GM18867 (cell line): ENCODE results near the gene CD177.
"Not testable (repeated sequence)": the region's sequence is repeated elsewhere in the genome, so short reads cannot be mapped to it uniquely, and the experiment has no call there.

ENCODE experiments used
- ATAC-seq: cut with Tn5 transposase; IDR thresholded peaks from one replicate; pipeline ENCODE4 v1.9.1; 2021; ENCODE audit warnings: mild to moderate bottlenecking, moderate library complexity; ENCODE audit not compliant: unreplicated experiment

Gene CD177

DNA sequence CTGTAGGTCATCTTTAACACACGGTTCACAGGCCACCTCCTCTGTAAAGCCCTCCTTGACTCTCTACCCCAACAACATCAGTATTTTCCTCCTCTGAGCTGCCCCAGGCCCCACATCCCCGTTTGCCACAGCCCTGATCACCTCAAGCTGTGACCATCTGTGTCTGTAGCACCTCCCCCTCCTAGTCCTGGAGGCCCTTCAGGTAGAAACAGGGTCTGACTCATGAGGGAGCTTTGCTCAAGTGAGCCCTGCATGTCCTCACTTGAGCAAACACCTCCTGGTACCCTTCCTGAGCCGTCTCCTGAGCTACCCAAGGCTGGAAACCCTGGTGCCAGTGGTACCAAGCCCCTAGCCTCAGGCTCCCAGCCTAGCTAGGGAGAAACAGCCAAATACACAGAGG lies 24.1 kb downstream of the CD177 start:
- not testable (repeated sequence) for ATAC-seq

DNA sequence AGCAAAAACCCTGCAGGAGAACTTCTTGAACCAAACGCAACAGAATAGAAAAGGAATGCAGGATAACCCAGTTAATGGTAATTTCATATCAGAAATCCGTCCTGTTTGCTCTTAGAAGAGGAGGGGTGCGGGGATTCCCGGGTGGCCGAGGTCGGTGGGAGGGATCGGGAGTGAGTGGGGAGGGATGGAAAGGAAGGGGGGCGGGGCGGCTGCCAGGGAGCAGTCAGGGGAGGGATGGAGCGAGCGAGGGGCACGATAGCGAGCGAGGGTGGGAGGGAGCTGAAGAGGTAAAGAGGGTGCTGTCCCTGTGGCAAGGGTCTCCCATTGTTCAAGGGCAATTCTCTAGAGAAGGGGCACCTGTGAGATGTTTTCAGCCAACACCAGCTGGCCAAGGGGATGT lies 26.5 kb downstream of the CD177 start:
- ATAC-seq: no peak

DNA sequence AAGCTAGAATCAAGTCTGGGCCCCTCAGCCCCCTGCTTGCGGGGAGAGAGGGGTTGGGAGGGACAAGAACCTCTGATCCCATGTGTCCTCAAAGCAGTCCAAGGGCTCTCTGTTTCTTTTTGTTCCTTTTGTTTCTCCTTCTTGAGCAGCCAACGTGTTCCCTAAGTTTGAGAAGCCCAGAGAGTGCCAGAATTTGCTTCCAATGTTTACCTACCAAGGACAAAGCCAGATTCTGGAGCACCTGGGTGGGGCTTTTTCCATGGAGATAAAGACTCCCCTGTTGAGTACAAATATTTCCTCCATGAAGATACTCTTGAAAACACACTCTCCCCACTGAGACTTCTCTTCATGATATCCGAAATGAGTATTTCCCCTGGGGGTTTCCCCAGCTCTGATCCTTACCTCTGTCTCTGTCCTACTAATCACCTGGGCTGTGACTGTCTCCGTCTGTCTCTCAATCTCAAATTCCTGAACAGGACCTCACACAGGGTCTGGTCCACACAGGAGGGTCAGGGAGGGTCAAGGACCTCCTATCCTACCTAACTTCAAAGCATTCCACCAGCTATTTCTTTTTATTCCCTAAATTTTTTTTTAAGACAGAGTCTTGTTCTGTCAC lies 27.4 kb downstream of the CD177 start:
- no peak for ATAC-seq

DNA sequence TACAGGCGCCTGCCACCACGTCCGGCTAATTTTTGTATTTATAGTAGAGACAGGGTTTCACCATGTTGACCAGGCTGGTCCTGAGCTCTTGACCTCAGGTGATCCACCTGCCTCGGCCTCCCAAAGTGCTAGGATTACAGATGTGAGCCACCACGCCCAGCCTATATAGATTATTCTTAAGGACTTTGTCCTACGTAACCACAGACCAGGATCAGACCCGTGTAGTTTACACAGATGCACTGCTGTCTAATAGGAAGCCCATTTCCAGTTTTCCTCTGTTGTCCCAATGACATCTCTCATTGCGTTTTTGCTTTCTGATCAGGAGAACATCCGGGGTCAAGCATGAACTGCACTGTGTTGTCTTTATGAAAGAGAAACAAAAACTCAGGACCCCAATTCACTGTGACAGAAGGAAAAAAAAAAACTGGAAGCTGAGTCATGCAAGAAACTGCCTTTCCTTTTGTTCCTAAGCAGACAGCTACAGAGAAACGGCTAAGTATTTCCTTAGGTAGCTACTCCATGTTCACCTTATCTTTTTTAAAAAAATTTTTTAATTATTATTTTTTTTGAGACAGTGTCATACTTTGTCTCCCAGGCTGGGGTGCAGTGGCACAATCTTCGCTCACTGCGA lies 29.2 kb downstream of the CD177 start:
- not testable (repeated sequence) for ATAC-seq

GRCh38 chr19:43383254-43383653 lies 29.8 kb downstream of the CD177 start:
- ATAC-seq: not testable (repeated sequence)

GRCh38 chr19:43383759-43384158 lies 30.3 kb downstream of the CD177 start:
- ATAC-seq: not testable (repeated sequence)

- ATAC-seq: not testable (repeated sequence)
Observed at GRCh38 chr19:43390903-43391551, 37.5 kb downstream of the CD177 start.

GRCh38 chr19:43391552-43391935 lies 38.1 kb downstream of the CD177 start:
- ATAC-seq: not testable (repeated sequence)

DNA sequence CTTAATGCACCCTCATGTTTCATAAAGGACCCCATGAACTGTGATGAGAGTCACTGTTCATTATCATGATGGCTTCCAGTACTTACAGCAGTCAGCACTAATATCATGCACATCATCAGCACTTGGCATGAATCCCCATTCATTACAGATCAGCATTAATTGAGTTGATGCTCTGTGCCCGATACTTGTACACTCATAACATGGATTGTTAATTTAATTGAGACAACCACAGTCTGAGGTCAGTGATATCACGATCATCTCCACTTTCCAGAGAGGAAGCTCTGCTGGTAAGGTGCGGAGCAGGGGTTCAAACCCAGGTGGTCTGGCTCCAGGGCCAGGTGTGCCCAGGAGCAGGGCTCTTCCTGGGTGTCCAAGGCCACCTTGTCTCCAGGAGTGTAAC lies 40.0 kb downstream of the CD177 start:
- ATAC-seq: not testable (repeated sequence)

GRCh38 chr19:43395561-43395960 lies 42.1 kb downstream of the CD177 start:
- no peak for ATAC-seq

GRCh38 chr19:43406297-43406696 lies 52.8 kb downstream of the CD177 start:
- ATAC-seq: no peak

DNA sequence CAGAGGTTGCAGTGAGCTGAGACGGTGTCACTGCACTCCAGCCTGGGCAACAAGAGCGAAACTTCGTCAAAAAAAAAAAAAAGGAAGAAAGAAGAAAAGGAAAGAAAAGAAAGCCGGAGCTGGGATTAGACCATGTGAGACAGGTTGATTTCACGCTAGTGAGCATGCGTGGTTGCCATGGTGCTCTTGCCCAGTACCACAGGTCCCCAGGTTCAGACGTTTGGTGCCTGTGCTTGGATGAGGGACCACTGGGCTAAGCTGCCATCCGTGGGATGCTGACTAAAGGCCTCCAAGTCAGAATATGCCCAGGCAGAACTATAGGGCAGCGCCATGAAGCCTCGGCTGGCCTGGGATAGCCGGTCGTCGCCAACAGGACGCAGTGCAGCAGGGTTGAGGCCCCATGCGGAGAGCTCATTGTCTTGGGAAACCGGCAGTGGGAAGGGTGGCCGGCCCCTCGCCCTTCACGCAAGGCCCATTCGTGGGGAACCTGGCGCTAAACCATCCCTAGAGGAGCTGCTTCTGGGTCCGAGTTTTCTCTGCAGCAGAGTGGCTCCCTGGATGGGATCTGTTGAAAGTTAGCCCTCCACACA lies 54.0 kb downstream of the CD177 start:
- ATAC-seq: no peak

DNA sequence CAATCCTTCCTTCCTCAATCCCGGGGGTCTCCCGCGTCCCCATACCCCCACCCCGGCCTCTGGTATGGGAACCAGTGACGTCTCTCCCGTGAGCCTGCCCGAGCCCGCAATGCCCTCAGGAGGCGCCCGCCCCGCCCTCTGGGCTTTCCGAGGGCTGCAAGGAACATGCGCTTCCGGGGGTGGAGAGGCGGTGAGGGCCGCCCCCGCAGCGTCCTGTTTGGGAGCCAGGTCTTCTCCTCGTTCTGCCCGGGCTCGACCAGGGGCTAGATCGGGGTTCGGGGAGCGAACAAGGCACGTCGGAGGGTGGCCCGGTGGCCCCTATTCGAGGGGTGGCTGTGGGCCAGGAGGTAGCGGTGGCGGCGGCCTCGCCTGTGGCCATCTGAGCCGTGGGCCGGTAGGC lies 54.6 kb downstream of the CD177 start:
- no peak for ATAC-seq

DNA sequence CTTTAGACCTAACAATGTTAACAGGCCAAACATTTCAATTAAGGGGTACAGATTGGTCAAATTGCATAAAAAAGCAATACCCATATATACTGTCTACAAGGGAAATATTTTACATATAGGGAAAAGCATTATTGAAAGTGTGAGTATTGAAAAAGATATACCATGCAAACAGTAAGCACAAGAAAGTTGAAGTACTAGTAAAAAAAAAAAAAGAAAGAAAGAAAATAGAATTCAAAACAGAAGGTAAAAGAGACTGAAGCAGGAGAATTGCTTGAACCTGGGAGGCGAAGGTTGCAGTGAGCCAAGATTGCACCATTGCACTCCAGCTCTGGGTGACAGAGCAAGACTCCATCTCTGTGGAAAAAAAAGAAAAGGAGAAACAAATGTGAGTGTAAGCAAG lies 55.9 kb downstream of the CD177 start:
- no peak for ATAC-seq

- ATAC-seq: no peak
Observed at GRCh38 chr19:43412441-43412840, 59.0 kb downstream of the CD177 start.
